GM10266 (cell line): Measurements from ENCODE around the gene NCOA7.

ENCODE experiments used
- DNase-seq: peaks from one replicate; pipeline ENCODE4 v3.0.0; 2012; ENCODE audit errors: extremely low spot score
- CTCF ChIP-seq: IDR thresholded peaks from 2 replicates; pipeline ENCODE4 v1.5.1; 2012; ENCODE audit warnings: mild to moderate bottlenecking, low read depth; ENCODE audit not compliant: control insufficient read depth, insufficient read depth; ENCODE audit errors: missing control alignments

NCOA7 gene

GRCh38 chr6:125746019-125746414 lies 44.7 kb upstream of the NCOA7 start:
- DNase-seq = no peak
- TF ChIP-seq CTCF = no peak

GRCh38 chr6:125746731-125747588 lies 43.8 kb upstream of the NCOA7 start:
- no peak for TF ChIP-seq CTCF

GRCh38 chr6:125747589-125748405 lies 43.0 kb upstream of the NCOA7 start:
- no peak for TF ChIP-seq CTCF
- DNase-seq = no peak

More at GRCh38 chr6:125746731-125747588, 43.8 kb upstream of the NCOA7 start:
- DNase-seq = peak; percentile 76

GRCh38 chr6:125748406-125749172 lies 42.2 kb upstream of the NCOA7 start:
- no peak for TF ChIP-seq CTCF
- DNase-seq = no peak

GRCh38 chr6:125749173-125749864 lies 41.4 kb upstream of the NCOA7 start, which contains the start of gene HEY2:
TSS of gene HEY2 (plus strand) at chr6:125749632. CDS start at chr6:125749777, 145 bp downstream.
- DNase-seq = peak; percentile 99
- TF ChIP-seq CTCF = no peak

- no peak for TF ChIP-seq CTCF
- no peak for DNase-seq
These were observed 40.7 kb upstream of the NCOA7 start for GRCh38 chr6:125749865-125750691.
